ENCODE results near the gene SLC19A1. TPM values are rescaled to one million over a fixed set of nuclear protein-coding genes. Genes with fewer than 3 reads are reported as not detected.

The SLC19A1 gene
- total RNA-seq, 1 donor = 7.4 TPM

DNA sequence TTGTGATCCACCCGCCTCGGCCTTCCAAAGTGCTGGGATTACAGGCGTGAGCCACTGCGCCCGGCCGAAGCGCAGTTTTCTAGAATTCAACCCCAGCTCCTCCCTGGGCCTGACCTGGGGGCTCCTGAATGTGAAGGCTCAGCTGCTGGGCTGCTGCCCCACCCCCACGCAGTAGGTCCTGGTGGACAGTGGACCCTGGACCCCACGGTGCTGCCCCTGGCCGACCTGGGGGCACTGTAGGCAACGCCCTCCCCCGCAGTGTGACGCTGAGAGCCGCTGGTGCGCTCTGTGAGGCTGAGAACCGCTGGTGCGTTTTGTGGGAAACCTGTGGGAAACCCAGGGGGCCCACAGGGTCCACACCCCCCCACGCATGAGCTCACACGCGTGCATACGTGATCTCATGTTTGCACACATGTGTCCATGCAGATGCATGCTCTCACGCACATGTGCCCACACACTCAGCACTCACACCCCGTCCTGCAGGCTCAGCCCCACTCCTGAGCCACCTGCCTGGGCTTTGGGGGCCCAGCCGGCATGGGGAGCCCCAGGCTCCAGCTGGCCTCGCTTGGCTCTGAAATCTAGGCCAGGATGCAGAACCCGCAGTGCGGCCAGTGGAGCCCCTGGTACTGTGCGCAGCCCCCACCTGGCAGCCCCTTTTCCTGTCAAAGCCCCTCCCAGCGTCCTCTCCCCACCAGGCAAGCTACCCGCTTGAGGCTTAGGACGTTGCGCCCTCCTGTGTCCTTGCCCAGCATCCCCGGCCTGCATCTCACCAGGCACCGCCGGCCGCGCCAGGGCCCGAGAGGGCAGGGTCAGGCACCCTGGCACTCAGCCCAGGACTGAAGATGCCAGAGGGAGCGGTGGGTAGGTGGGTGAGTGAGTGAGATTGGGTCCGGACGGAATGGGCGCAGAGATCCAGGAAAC lies 69.5 kb downstream of the SLC19A1 start:
- no peak overlapping the region for H3K4me3 ChIP-seq (ENCODE audit: low read depth, low read length)
- no peak for DNase-seq (ENCODE audit: low read depth)
- no peak for TF ChIP-seq CTCF (IDR thresholded peaks at IDR 0.05; ENCODE audit: insufficient read depth, low read length)

DNA sequence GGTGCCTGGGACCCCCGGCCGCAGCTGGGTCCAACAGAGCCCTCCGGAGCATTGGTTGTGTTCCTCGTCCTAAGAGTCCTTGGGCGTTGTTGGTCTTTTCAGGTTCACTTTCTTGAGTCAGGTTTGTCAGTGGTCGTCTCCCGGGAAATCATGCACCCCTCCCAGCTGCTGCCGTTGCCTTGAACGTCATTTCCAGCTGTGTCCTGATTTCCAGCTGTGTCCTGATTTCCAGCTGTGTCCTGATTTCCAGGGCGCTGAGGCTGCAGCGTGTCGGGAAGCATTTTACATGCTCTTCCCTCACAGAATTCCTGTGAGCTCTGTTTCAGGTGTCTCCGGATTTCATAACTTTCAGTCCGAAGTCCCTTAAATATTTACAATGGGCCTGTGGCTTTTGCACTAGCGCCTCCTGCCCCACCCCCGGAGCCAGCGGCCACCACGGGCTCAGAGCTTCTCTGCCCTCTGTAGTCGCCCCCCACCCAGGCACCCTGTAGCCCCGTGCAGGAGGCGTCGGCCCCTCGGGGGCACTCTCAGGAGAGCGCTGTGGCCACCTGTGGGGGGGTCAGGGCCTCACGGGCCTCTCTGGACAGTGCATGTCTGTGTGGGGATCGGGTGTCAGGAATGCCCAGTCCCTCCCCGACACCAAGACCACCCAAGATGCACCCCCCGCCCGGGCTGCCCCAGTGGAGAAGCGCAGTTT lies 70.6 kb downstream of the SLC19A1 start:
- TF ChIP-seq CTCF (IDR thresholded peaks at IDR 0.05; ENCODE audit: insufficient read depth, low read length) = no peak
- H3K4me3 ChIP-seq (ENCODE audit: low read depth, low read length) = peak overlapping the region; percentile 44
- peak; percentile 82 for DNase-seq (ENCODE audit: low read depth)

GRCh38 chr21:45470773-45471524 lies 71.3 kb downstream of the SLC19A1 start:
- peak; percentile 92 for DNase-seq (ENCODE audit: low read depth)
- TF ChIP-seq CTCF (IDR thresholded peaks at IDR 0.05; ENCODE audit: insufficient read depth, low read length) = no peak
- H3K4me3 ChIP-seq (ENCODE audit: low read depth, low read length) = peak overlapping the region; percentile 44

- DNase-seq (ENCODE audit: low read depth) = peak; percentile 21
- H3K4me3 ChIP-seq (ENCODE audit: low read depth, low read length) = no peak overlapping the region
- no peak for TF ChIP-seq CTCF (IDR thresholded peaks at IDR 0.05; ENCODE audit: insufficient read depth, low read length)
These were observed 72.1 kb downstream of the SLC19A1 start for GRCh38 chr21:45470087-45470515.

- no peak overlapping the region for H3K4me3 ChIP-seq (ENCODE audit: low read depth, low read length)
- no peak for DNase-seq (ENCODE audit: low read depth)
- TF ChIP-seq CTCF (IDR thresholded peaks at IDR 0.05; ENCODE audit: insufficient read depth, low read length) = no peak
These were observed 72.8 kb downstream of the SLC19A1 start for GRCh38 chr21:45469273-45470086.

- no peak overlapping the region for H3K4me3 ChIP-seq (ENCODE audit: low read depth, low read length)
- no peak for DNase-seq (ENCODE audit: low read depth)
- no peak for TF ChIP-seq CTCF (IDR thresholded peaks at IDR 0.05; ENCODE audit: insufficient read depth, low read length)
These were observed 73.3 kb downstream of the SLC19A1 start for GRCh38 chr21:45468971-45469272.
